B cell (primary cell): ENCODE data around the gene ZNRD2. TPM values are rescaled to one million over a fixed set of nuclear protein-coding genes. Genes with fewer than 3 reads are reported as not detected.
A peak's percentile ranks its signal among the peaks of the same experiment; 100 is the strongest.

Experiments
- ATAC-seq: fragments of 200-7000 bp; cut with Tn5 transposase; one replicate; pipeline ENCODE4 v1.10.0; 2021; ENCODE audit warnings: low read depth, mild to moderate bottlenecking, moderate number of reproducible peaks, moderate library complexity
- CTCF ChIA-PET: fragments of 350-600 bp; sonication (Branson Sonifier 250); formaldehyde crosslinking; loops from one replicate; lab custom pipeline; 2021; ENCODE audit warnings: antibody characterized with exemption, inconsistent platforms; lab: Charles Lee
- POLR2A ChIA-PET: fragments of 350-600 bp; sonication (Branson Sonifier 250); formaldehyde crosslinking; loops from one replicate; lab custom pipeline; 2021; ENCODE audit warnings: antibody characterized with exemption; lab: Charles Lee
- DNase-seq: peaks from one replicate; pipeline ENCODE4 v3.0.0; 2013
- H2AFZ ChIP-seq: 2 replicates; pipeline ENCODE4 v1.6.1; 2012; ENCODE audit warnings: mild to moderate bottlenecking, low read depth, low read length; ENCODE audit not compliant: insufficient read depth, poor library complexity, severe bottlenecking
- H3K27ac ChIP-seq, 2 donors: 1 replicate in 1 of 2; 2 replicates in 1 of 2; pipeline ENCODE4 v1.5.1; 2012 to 2013; ENCODE audit warnings: low read length in 2 of 2, mild to moderate bottlenecking in 2 of 2, moderate library complexity in 1 of 2
- H3K27me3 ChIP-seq, 4 experiments: fragments of 200-600 bp in 1 of 4; sonication (generic) in 1 of 4; replicated peaks in 1 of 4; 1 replicate in 2 of 4; 2 replicates in 2 of 4; pipeline versions ENCODE4 v1.6.1 to v1.7.0; 2013 to 2016; ENCODE audit warnings: low read length in 3 of 4, mild to moderate bottlenecking in 2 of 4, mixed read lengths in 1 of 4, moderate library complexity in 1 of 4; ENCODE audit not compliant: insufficient read depth in 4 of 4, control insufficient read depth in 3 of 4; ENCODE audit errors: control extremely low read depth in 1 of 4
- H3K36me3 ChIP-seq, 2 experiments: replicated peaks in 1 of 2; 1 replicate in 1 of 2; 2 replicates in 1 of 2; pipeline versions ENCODE4 v1.6.1 to v1.7.1; 2013; ENCODE audit warnings: low read length in 1 of 2; ENCODE audit not compliant: insufficient read depth in 2 of 2, control insufficient read depth in 1 of 2; ENCODE audit errors: control extremely low read depth in 1 of 2, extremely low read depth in 1 of 2
- H3K4me1 ChIP-seq, 2 donors: fragments of 200-600 bp in 1 of 2; sonication (generic) in 1 of 2; 1 replicate in 1 of 2; 2 replicates in 1 of 2; pipeline versions ENCODE4 v1.5.1 to v1.6.1; 2013 to 2017; ENCODE audit warnings: low read length in 2 of 2; ENCODE audit not compliant: control insufficient read depth in 2 of 2, insufficient read depth in 2 of 2
- H3K4me2 ChIP-seq: replicated peaks from 2 replicates; pipeline ENCODE3; 2012; ENCODE audit warnings: mild to moderate bottlenecking, low read depth, low read length; ENCODE audit not compliant: poor library complexity, severe bottlenecking
- H3K4me3 ChIP-seq, 5 experiments: fragments of 200-600 bp in 1 of 5; sonication (generic) in 1 of 5; 1 replicate in 3 of 5; 2 replicates in 2 of 5; pipeline versions ENCODE4 v1.5.1 to v1.7.0; 2011 to 2016; ENCODE audit warnings: low read length in 4 of 5, mild to moderate bottlenecking in 4 of 5, low read depth in 2 of 5, control low read depth in 1 of 5, moderate library complexity in 1 of 5; ENCODE audit not compliant: insufficient read depth in 1 of 5; ENCODE audit errors: control extremely low read depth in 1 of 5, extremely low read depth in 1 of 5
- H3K79me2 ChIP-seq: fragments of 200-600 bp; sonication (generic); one replicate; pipeline ENCODE4 v1.6.0; 2016; ENCODE audit warnings: low read length; ENCODE audit not compliant: control insufficient read depth, insufficient read depth
- H3K9ac ChIP-seq: fragments of 200-600 bp; sonication (generic); 2 replicates; pipeline ENCODE4 v1.6.1; 2017; ENCODE audit warnings: mild to moderate bottlenecking, low read length, moderate library complexity
- H3K9me3 ChIP-seq, 3 donors: one replicate each; pipeline versions ENCODE4 v1.6.1 to v1.7.1; 2013; ENCODE audit warnings: low read length in 2 of 3; ENCODE audit not compliant: control insufficient read depth in 2 of 3, insufficient read depth in 1 of 3; ENCODE audit errors: control extremely low read depth in 1 of 3
- H4K20me1 ChIP-seq: 2 replicates; pipeline ENCODE4 v1.6.0; 2012; ENCODE audit warnings: mild to moderate bottlenecking, low read length; ENCODE audit not compliant: insufficient read depth, control insufficient read depth, poor library complexity, severe bottlenecking
- H3K27ac Mint-ChIP-seq: one replicate; pipeline ENCODE4 v1.8.0; 2021; ENCODE audit warnings: mixed read lengths
- H3K27me3 Mint-ChIP-seq: one replicate; pipeline ENCODE4 v1.8.0; 2021; ENCODE audit warnings: mixed read lengths
- H3K4me1 Mint-ChIP-seq: one replicate; pipeline ENCODE4 v1.8.0; 2021; ENCODE audit warnings: mixed read lengths
- H3K4me3 Mint-ChIP-seq: one replicate; pipeline ENCODE4 v1.8.0; 2021; ENCODE audit warnings: mixed read lengths
- H3K9me3 Mint-ChIP-seq: one replicate; pipeline ENCODE4 v1.8.0; 2022; ENCODE audit warnings: mixed read lengths; ENCODE audit not compliant: insufficient read depth
- EZH2 ChIP-seq: IDR thresholded peaks from 2 replicates; pipeline ENCODE4 v1.6.1; 2012; ENCODE audit warnings: borderline replicate concordance, low read depth, mild to moderate bottlenecking, moderate library complexity, low read length; ENCODE audit not compliant: insufficient read depth, poor library complexity, severe bottlenecking
- WGBS: methylation state at CpG from one replicate; pipeline ENCODE4 v1.1.5; 2013; ENCODE audit warnings: missing lambda C conversion rate; ENCODE audit not compliant: insufficient coverage; 5-methylcytosine and 5-hydroxymethylcytosine counted together
- intact Hi-C: fragments of 100-400 bp; cut with micrococcal nuclease; formaldehyde crosslinking; loops from one replicate; pipeline ENCODE4 v1.10.0; 2022
- polyA plus RNA-seq: library from polyadenylated mRNA; depleted of rRNA; stranded (reverse); fragments of >200 nt; gene quantifications from 2 replicates; pipeline ENCODE4 v1.2.3, GENCODE V29; 2012
- total RNA-seq, 2 donors: library from RNA; stranded (reverse); fragments of 120-200 nt in 1 of 2; gene quantifications; 1 replicate in 1 of 2; 2 replicates in 1 of 2; pipeline versions ENCODE4 v1.2.3 to v1.2.4, GENCODE V29; 2013 to 2022
- TF ChIP-seq, protein P1 (sequence below): fragments of 200-600 bp; IDR thresholded peaks from one replicate; pipeline ENCODE4 v1.8.0; 2022; ENCODE audit warnings: antibody characterized with exemption, mild to moderate bottlenecking

Gene ZNRD2
- total and polyA plus RNA-seq, 2 donors (not counting 1 experiment from before 2014, with no cell fraction given): 22.1 to 112 TPM

DNA sequence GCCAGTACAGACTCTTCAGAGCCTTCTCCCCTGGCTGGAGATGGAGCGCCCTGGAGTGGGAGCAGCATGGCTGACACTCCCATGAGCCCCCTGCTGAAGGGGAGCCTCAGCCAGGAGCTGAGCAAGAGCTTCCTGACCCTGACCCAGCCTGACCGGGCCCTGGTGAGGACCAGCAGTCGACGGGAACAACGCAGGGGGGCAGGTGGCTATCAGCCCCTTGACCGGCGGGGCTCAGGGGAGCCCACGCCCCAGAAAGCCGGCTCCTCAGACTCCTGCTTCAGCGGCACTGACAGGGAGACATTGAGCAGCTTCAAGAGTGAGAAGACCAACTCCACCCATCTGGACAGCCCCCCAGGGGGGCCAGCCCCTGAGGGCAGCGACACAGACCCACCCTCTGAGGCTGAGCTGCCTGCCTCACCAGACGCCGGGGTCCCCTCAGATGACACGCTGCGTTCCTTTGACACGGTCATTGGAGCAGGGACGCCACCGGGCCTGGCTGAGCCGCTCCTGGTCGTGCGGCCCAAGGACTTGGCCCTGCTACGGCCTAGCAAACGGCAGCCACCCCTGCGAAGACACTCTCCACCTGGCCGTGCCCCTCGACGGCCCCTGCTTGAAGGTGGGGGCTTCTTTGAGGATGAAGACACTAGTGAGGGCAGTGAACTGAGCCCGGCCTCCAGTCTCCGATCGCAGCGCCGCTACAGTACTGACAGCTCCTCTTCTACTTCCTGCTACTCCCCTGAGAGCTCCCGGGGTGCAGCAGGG lies 47.9 kb downstream of the ZNRD2 start:
- H3K9me3 ChIP-seq: no peaks in the 10 kb centered on the region
- CTCF ChIA-PET: interaction anchor here (1.4 to 1.6 kb wide), 3 partner anchors 30 to 242 kb away, joined by 3 to 4 read pairs (median 3); partner anchors contain the start of gene MUS81
- peak overlapping the region; percentile 94 for H3K4me3 Mint-ChIP-seq
- TF ChIP-seq, protein P1, sequence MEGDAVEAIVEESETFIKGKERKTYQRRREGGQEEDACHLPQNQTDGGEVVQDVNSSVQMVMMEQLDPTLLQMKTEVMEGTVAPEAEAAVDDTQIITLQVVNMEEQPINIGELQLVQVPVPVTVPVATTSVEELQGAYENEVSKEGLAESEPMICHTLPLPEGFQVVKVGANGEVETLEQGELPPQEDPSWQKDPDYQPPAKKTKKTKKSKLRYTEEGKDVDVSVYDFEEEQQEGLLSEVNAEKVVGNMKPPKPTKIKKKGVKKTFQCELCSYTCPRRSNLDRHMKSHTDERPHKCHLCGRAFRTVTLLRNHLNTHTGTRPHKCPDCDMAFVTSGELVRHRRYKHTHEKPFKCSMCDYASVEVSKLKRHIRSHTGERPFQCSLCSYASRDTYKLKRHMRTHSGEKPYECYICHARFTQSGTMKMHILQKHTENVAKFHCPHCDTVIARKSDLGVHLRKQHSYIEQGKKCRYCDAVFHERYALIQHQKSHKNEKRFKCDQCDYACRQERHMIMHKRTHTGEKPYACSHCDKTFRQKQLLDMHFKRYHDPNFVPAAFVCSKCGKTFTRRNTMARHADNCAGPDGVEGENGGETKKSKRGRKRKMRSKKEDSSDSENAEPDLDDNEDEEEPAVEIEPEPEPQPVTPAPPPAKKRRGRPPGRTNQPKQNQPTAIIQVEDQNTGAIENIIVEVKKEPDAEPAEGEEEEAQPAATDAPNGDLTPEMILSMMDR: no peak
- TF ChIP-seq EZH2: no peak
- H3K27me3 ChIP-seq: no peaks in the 10 kb centered on the region
- H3K4me1 Mint-ChIP-seq: peaks cover 28% of the 10 kb centered on the region
- no peak overlapping the region for H3K27ac Mint-ChIP-seq
- 96% methylated on average over 25 of the region's 33 CpGs for WGBS
- H3K4me1 ChIP-seq: peaks cover 12 to 19% of the 10 kb centered on the region in 2 donors
- no peak overlapping the region for H3K9ac ChIP-seq
- no peaks in the 10 kb centered on the region for H3K9me3 Mint-ChIP-seq
- intact Hi-C loops: loop anchor here (5.0 to 10.0 kb wide), 2 partner anchors 486 to 503 kb away; partner anchors contain the start of genes SYVN1, TM7SF2 and ZNHIT2
- H3K36me3 ChIP-seq: peaks cover 0 to 52% of the 10 kb centered on the region in 2 experiments
- POLR2A ChIA-PET: interaction anchor here (0.6 kb wide), 1 partner anchor 21 kb away, joined by 9 read pairs; no protein-coding TSS in a partner anchor
- H3K4me3 ChIP-seq: no peak overlapping the region
- H2AFZ ChIP-seq: no peak overlapping the region
- H3K4me2 ChIP-seq: no peak overlapping the region
- no peak for DNase-seq
- peaks cover 47% of the 10 kb centered on the region for H4K20me1 ChIP-seq
- no peak for ATAC-seq
- H3K27ac ChIP-seq: no peak overlapping the region
- no peaks in the 10 kb centered on the region for H3K27me3 Mint-ChIP-seq
- peaks cover 75% of the 10 kb centered on the region for H3K79me2 ChIP-seq

DNA sequence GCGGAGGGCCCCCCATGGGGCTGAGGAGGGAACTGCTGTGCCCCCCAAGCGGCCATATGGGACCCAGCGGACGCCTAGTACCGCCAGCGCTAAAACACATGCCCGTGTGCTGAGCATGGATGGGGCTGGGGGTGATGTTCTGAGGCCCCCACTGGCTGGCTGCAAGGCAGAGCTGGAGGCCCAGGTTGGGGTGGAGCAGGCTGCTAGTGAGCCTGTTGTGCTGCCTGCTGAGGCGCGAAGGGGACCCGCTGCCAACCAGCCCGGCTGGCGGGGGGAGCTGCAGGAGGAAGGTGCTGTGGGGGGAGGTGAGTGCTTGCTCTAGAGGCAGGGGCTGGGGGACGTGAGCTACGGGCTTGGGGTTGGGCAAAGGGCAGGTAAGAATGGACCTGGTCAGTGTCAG lies 48.5 kb downstream of the ZNRD2 start:
- no peaks in the 10 kb centered on the region for H3K9me3 ChIP-seq
- intact Hi-C loops: loop anchor here (5.0 to 10.0 kb wide), 2 partner anchors 486 to 504 kb away; partner anchors contain the start of genes SYVN1, TM7SF2 and ZNHIT2
- DNase-seq (no peak), ATAC-seq (no peak)
- H3K27ac Mint-ChIP-seq: no peak overlapping the region
- H3K9ac ChIP-seq: no peak overlapping the region
- ChIA-PET POLR2A (no interaction called here), CTCF (interaction anchor here (1.5 to 1.6 kb wide), 2 partner anchors 31 to 241 kb away, joined by 3 to 4 read pairs; partner anchors contain the start of gene MUS81)
- no peaks in the 10 kb centered on the region for H3K27me3 Mint-ChIP-seq
- peaks cover 9 to 14% of the 10 kb centered on the region in 2 donors for H3K4me1 ChIP-seq
- no peak for TF ChIP-seq EZH2
- TF ChIP-seq, protein P1: no peak
- H4K20me1 ChIP-seq: peaks cover 47% of the 10 kb centered on the region
- peaks cover 26% of the 10 kb centered on the region for H3K4me1 Mint-ChIP-seq
- no peak overlapping the region for H3K4me2 ChIP-seq
- no peak overlapping the region for H3K27ac ChIP-seq
- H3K4me3 Mint-ChIP-seq: peak overlapping the region; percentile 29
- H3K36me3 ChIP-seq: peaks cover 0 to 58% of the 10 kb centered on the region in 2 experiments
- peaks cover 74% of the 10 kb centered on the region for H3K79me2 ChIP-seq
- no peaks in the 10 kb centered on the region for H3K9me3 Mint-ChIP-seq
- no peak overlapping the region for H2AFZ ChIP-seq
- 94% methylated on average over 14 of the region's 14 CpGs for WGBS
- no peaks in the 10 kb centered on the region for H3K27me3 ChIP-seq
- no peak overlapping the region for H3K4me3 ChIP-seq
